ENCODE measurements around the gene CLDN9.
A peak's percentile ranks its signal among the peaks of the same experiment; 100 is the strongest.

The CLDN9 gene

GRCh38 chr16:3012828-3013420, at the start of gene CLDN9:
Gene CLDN9 (plus strand): TSS chr16:3012923. CDS start chr16:3013363, 440 bp downstream.
- DNase-seq: no peak

- DNase-seq: peak; percentile 38
These were observed 49.5 kb upstream of the CLDN9 start for GRCh38 chr16:2963074-2963722.

GRCh38 chr16:2963723-2964474, 48.8 kb upstream of the CLDN9 start, which contains the start of gene KREMEN2:
Gene KREMEN2 (plus strand): TSS chr16:2964275. CDS start chr16:2964521, 246 bp downstream.
- peak; percentile 60 for DNase-seq

- DNase-seq: peak; percentile 60
These were observed 48.0 kb upstream of the CLDN9 start for GRCh38 chr16:2964475-2965336.

GRCh38 chr16:2966043-2966807, 46.5 kb upstream of the CLDN9 start:
- no peak for DNase-seq

- no peak for DNase-seq
These were observed 45.9 kb upstream of the CLDN9 start for GRCh38 chr16:2966808-2967191.

- DNase-seq: no peak
These were observed 45.5 kb upstream of the CLDN9 start for GRCh38 chr16:2967211-2967631.

- no peak for DNase-seq
These were observed 45.0 kb upstream of the CLDN9 start for GRCh38 chr16:2967721-2968161.

GRCh38 chr16:2968368-2968737, 44.4 kb upstream of the CLDN9 start:
- no peak for DNase-seq

GRCh38 chr16:2968738-2969544, 43.8 kb upstream of the CLDN9 start, which contains the start of gene PAQR4:
Gene PAQR4 (plus strand): TSS chr16:2969348. CDS start chr16:2969675, 327 bp downstream.
- DNase-seq: peak; percentile 78

- DNase-seq: peak; percentile 75
These were observed 42.9 kb upstream of the CLDN9 start for GRCh38 chr16:2969545-2970521.

GRCh38 chr16:2970563-2970962, 42.2 kb upstream of the CLDN9 start:
- no peak for DNase-seq

GRCh38 chr16:2971134-2971984, 41.4 kb upstream of the CLDN9 start:
- DNase-seq: no peak

- DNase-seq: no peak
These were observed 40.5 kb upstream of the CLDN9 start for GRCh38 chr16:2971985-2972784.

- DNase-seq: no peak
These were observed 39.6 kb upstream of the CLDN9 start for GRCh38 chr16:2973093-2973492.

- no peak for DNase-seq
These were observed 39.0 kb upstream of the CLDN9 start for GRCh38 chr16:2973605-2974318.
